ENCODE results near the gene PLEKHH1. TPM values are rescaled to one million over a fixed set of nuclear protein-coding genes. Genes with fewer than 3 reads are reported as not detected.

Gene PLEKHH1
- total and polyA plus RNA-seq, 2 experiments from 2014 or later, result 14.7 to 33.9 TPM

- H3K79me2 ChIP-seq (replicated peaks; ENCODE audit: insufficient read depth), result no peaks in the 10 kb centered on the region
- Mint-ChIP-seq H3K27ac (no peak overlapping the region), H3K4me3 (peak overlapping the region; percentile 79), H3K9me3 (no peaks in the 10 kb centered on the region), H3K27me3 (ENCODE audit: insufficient read depth, low read depth, poor library complexity) (peaks cover 29% of the 10 kb centered on the region), H3K4me1 (peaks cover 18% of the 10 kb centered on the region), H3K36me3 (ENCODE audit: low read depth) (no peaks in the 10 kb centered on the region)
- DNase-seq (ENCODE audit: low spot score) (no peak), ATAC-seq (no peak)
- H3F3A ChIP-seq (replicated peaks; ENCODE audit: low read depth), result 0 out of 2 replicates have a peak, but pooled peaks cover 3% of the 10 kb centered on the region
- H3K27ac ChIP-seq (ENCODE audit: low read depth), result no peak overlapping the region
- H3K4me1 ChIP-seq (ENCODE audit: insufficient read depth), result no peaks in the 10 kb centered on the region; the same call in 1 of the 2 replicates
- no peaks in the 10 kb centered on the region for H3K36me3 ChIP-seq (ENCODE audit: insufficient read depth)
- H3K4me3 ChIP-seq, result peak overlapping the region; percentile 83; the same call in 1 of the 2 replicates
- no peaks in the 10 kb centered on the region; the same call in 1 of the 2 replicates for H4K20me1 ChIP-seq (replicated peaks; ENCODE audit: insufficient read depth)
- H3K9me2 ChIP-seq (ENCODE audit: insufficient read depth), result no peaks in the 10 kb centered on the region
- peaks cover 53% of the 10 kb centered on the region for H3K27me3 ChIP-seq (ENCODE audit: insufficient read depth)
- peak overlapping the region; percentile 90 for H3K4me2 ChIP-seq
- peak overlapping the region; percentile 90 for H2AFZ ChIP-seq
- TF ChIP-seq ETS1 (IDR thresholded peaks at IDR 0.05) (no peak), REST (IDR thresholded peaks at IDR 0.05; ENCODE audit: unreplicated experiment) (no peak), CREB1 (CRISPR knock-in tag; IDR thresholded peaks at IDR 0.05; ENCODE audit: low read depth) (no peak), NANOG (IDR thresholded peaks at IDR 0.05; ENCODE audit: borderline replicate concordance) (no peak), POLR2AphosphoS5 (IDR thresholded peaks at IDR 0.05; ENCODE audit: low read depth) (no peak), ZNF331 (CRISPR knock-in tag; IDR thresholded peaks at IDR 0.05; ENCODE audit: low read depth) (no peak), ZNF462 (CRISPR knock-in tag; IDR thresholded peaks at IDR 0.05) (no peak), EZH2phosphoT487 (IDR thresholded peaks at IDR 0.05; ENCODE audit: unreplicated experiment) (no peak), EZH2 (IDR thresholded peaks at IDR 0.05; ENCODE audit: low read depth, unreplicated experiment) (no peak), CTCF (conservative IDR thresholded peaks at IDR 0.05; ENCODE audit: low read depth in 2 of 2) (no peak), JUNB (IDR thresholded peaks at IDR 0.05; ENCODE audit: unreplicated experiment) (no peak), ZNF114 (CRISPR knock-in tag; IDR thresholded peaks at IDR 0.05) (no peak), STAT1 (IDR thresholded peaks at IDR 0.05; ENCODE audit: unreplicated experiment) (no peak)
Observed at GRCh38 chr14:67513631-67514108, 19.4 kb upstream of the PLEKHH1 start.

All from GM23338 (cell line).